ENCODE measurements around the gene VEGFB. TPM values are rescaled to one million over a fixed set of nuclear protein-coding genes. Genes with fewer than 3 reads are reported as not detected.

Gene VEGFB
- total RNA-seq, 1 experiment from 2014 or later, result 19.0 TPM

DNA sequence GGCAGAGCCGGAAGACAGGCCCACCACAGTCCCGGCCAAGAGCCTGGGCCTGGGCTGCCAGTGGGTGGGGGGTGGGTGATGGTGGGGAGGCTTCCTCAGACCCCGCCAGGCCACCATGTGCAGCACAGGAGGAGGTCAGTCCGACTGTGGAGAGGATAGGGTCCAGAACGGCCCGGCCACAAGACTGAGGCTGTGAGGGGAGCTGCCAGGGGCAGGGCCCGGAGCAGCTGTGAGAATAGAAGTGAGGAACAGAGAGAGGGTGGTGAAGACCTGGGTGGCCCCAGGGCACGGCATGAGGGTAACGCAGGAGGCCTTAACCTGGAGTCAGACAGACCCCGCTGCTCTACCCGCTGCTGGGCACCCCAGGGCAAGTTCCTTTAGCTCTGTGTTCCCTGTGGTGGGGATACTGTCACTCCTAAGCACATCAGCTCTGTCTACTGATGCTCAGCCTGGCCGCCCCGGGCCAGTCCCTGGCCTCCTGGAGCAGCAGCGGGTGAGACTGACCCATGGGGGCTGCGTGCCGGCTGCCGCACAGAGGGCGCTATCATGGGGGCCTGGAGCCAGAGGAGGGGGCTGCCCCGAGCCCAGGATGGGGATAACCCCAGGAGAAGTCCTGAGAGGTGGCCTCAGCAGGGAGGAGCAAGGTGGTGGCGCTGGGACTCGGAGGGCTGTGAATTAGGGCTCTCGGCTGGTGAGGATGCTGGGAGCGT lies 26.1 kb upstream of the VEGFB start:
- Histone ChIP-seq H3K9me3 (no peaks in the 10 kb centered on the region), H3K4me3 (no peak overlapping the region), H3K36me3 (peaks cover 40% of the 10 kb centered on the region), H3K27me3 (no peaks in the 10 kb centered on the region)
- DNase-seq, result no peak

DNA sequence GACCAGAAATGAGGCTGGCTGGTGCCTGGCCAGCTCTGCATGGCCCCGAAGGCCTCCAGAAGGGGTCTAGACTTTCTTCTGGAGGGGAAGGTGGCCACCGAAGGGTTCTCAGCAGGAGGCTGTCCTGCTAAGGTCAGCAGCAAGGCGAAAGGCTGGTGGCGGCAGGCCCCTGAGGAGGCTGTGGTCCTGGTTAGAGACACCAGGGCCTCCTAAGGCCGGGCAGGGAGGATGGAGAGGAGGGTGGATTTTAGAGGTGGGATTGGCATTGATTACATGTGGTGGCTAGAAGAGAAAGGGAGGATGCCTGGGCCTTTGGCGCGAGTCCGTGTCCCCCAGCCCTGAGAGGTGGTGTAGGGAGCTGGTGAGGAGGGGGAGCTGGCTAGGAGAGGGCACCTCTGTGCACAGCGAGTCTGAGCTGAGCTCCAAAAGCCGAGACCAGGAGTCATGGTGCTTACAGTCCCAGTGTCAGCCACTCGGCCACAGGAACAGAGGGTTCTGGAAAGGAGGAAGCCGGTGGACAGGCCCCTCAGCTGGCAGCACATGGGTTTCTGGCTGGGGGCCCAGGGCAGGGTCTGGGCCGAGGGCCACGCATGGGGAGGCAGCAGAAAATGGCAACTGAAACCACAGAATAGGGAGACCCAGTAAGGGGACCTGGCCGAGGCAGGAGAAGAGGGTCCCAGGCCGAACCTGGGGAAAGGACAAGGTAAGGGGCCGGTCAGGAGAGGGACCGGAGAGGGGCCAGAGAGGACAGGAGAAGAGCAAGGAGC lies 25.4 kb upstream of the VEGFB start:
- no peak for DNase-seq
- no peaks in the 10 kb centered on the region for H3K9me3 ChIP-seq
- H3K36me3 ChIP-seq, result peaks cover 33% of the 10 kb centered on the region
- H3K4me3 ChIP-seq, result no peak overlapping the region
- H3K27me3 ChIP-seq, result no peaks in the 10 kb centered on the region

DNA sequence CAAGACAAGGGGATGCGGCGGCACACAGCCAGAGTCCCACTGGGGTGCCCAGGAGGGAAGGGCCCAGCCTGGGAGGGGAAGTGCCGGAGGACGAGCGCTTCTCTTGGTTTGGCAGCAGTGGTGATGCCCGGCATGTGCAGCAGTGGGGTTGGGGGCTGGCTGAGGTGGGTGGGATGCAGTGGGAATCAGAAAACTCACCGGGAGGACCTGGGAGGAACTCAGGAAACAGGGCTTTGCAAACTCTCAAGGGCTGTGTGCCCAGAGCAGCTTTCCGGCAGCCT lies 24.9 kb upstream of the VEGFB start:
- Histone ChIP-seq H3K9me3 (no peaks in the 10 kb centered on the region), H3K27me3 (no peaks in the 10 kb centered on the region), H3K36me3 (peaks cover 27% of the 10 kb centered on the region), H3K4me3 (no peak overlapping the region)
- DNase-seq, result no peak

DNA sequence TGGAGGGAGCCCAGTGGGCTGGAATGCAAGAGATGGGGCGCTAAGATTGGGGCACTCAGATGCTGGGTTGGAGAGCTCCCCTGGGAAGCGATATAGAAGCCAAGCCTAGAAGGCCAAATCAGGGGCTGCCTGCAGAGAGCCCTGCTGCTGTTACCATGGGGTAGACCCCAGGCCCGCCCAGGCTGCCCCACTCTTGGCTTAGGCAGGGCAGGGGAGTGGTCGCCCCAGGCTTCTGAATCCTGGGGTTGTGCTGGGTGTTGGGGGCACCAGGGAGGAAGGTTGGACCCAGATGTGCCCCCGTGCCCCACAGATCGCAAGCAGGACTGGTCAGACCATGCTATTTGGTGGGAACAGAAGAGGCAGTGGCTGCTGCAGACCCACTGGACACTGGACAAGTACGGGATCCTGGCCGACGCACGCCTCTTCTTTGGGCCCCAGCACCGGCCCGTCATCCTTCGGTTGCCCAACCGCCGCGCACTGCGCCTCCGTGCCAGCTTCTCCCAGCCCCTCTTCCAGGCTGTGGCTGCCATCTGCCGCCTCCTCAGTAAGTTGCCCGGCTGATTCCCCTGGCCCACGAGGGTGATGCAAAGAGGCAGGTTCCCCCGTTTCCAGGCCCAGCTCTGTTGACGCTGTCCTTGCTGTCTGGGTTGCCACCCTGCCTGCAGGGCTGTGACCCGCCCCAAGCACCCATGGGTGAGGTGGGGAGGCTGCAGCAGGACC lies 23.9 kb upstream of the VEGFB start:
- H3K27me3 ChIP-seq, result no peaks in the 10 kb centered on the region
- peaks cover 18% of the 10 kb centered on the region for H3K36me3 ChIP-seq
- DNase-seq, result no peak
- no peak overlapping the region for H3K4me3 ChIP-seq
- H3K9me3 ChIP-seq, result no peaks in the 10 kb centered on the region

DNA sequence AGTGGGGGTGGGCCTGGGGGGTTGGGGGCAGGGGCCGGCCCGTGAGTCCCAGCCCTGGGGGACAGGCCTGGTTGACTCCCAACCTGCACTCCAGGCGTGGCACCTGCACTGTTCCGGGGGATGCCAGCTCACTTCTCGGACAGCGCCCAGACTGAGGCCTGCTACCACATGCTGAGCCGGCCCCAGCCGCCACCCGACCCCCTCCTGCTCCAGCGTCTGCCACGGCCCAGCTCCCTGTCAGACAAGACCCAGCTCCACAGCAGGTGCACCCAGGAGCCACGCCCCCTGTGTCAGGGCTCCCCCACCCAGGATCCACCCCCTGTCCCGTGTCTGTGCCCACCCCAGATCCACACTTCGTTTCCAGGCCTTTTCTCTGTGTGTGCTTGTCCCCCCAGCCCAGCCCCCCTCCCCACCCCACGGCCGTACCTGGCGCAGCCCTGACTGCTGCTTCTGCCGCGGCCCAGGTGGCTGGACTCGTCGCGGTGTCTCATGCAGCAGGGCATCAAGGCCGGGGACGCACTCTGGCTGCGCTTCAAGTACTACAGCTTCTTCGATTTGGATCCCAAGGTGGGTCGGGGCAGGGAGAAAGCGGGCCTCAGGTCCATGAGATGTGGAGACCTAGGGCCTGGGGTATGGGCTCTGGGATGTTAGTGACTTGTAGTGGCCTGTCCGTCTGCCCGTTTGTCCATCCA lies 23.1 kb upstream of the VEGFB start:
- no peak for DNase-seq
- Histone ChIP-seq H3K27me3 (no peaks in the 10 kb centered on the region), H3K4me3 (no peak overlapping the region), H3K36me3 (peaks cover 9% of the 10 kb centered on the region), H3K9me3 (no peaks in the 10 kb centered on the region)

DNA sequence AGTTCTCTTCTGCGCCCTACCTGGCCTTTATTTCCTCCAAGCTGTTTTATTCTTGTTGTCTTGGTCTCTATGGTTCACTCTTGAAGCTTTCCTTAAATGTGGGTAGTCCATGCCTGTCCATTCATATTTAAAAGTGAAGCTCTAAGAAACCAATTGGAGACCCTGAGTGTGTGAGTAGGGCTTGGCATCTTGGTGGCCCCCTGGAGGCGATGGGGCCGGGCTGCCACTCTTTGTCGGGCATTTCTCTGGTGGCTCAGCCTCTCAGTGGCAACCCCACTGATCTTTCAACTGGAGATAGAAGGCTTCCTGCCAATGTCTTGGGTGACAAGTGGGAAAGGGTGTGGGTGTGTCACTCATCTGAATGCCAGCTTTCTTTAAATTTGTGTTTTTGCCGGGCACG lies 17.5 kb upstream of the VEGFB start:
- H3K4me3 ChIP-seq, result no peak overlapping the region
- peaks cover 7% of the 10 kb centered on the region; the same call in 1 of the 2 replicates for H3K36me3 ChIP-seq
- H3K27me3 ChIP-seq, result no peaks in the 10 kb centered on the region
- no peaks in the 10 kb centered on the region for H3K9me3 ChIP-seq
- DNase-seq, result no peak

DNA sequence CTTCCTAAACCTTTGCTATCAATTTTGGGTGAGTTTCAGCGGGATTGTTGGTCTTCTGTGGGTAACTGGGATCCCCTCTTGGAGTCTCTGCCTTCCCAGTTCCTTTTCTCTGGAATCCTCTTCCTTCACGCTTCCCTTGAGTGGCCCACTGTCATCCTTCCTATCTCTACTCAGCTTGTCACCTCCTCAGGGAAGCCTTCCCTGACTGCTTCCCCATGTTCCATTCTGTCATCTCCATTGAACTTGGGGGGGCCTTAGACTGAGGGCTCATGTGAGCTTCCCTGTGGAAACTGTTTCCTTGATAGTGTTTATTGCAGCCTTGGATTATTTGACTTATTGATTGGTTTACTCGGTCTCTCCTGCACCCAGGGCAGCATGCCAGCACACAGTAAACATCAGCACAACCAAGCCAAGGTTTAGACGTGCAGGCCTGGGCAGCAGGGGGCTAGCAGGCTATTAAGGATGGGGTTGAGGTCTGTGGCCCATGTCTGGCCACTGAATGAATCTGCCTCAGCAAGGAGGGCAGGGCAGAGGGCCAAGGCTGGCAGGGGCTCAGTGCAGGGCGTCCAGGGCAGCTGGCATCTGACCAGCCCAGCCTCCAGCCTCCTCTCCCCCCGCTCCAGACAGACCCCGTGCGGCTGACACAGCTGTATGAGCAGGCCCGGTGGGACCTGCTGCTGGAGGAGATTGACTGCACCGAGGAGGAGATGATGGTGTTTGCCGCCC lies 15.6 kb upstream of the VEGFB start:
- peaks cover 7% of the 10 kb centered on the region; the same call in 1 of the 2 replicates for H3K36me3 ChIP-seq
- DNase-seq, result no peak

DNA sequence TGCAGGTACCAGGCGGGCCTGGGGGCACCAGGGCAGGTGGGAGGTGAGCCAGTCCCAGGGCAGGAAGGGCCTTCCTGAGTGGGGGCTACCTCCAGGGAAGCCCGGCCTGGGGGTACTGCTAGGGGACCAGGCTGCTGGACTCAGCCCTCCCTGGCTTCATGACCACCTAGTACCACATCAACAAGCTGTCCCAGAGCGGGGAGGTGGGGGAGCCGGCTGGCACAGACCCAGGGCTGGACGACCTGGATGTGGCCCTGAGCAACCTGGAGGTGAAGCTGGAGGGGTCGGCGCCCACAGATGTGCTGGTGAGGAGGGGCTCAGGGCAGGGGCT lies 15.1 kb upstream of the VEGFB start:
- DNase-seq, result no peak
- Histone ChIP-seq H3K4me3 (no peak overlapping the region), H3K27me3 (no peaks in the 10 kb centered on the region), H3K36me3 (peaks cover 7% of the 10 kb centered on the region; the same call in 1 of the 2 replicates), H3K9me3 (no peaks in the 10 kb centered on the region)

More for the DNA sequence above, 15.6 kb upstream of the VEGFB start:
- Histone ChIP-seq H3K4me3 (no peak overlapping the region), H3K9me3 (no peaks in the 10 kb centered on the region), H3K27me3 (no peaks in the 10 kb centered on the region)

DNA sequence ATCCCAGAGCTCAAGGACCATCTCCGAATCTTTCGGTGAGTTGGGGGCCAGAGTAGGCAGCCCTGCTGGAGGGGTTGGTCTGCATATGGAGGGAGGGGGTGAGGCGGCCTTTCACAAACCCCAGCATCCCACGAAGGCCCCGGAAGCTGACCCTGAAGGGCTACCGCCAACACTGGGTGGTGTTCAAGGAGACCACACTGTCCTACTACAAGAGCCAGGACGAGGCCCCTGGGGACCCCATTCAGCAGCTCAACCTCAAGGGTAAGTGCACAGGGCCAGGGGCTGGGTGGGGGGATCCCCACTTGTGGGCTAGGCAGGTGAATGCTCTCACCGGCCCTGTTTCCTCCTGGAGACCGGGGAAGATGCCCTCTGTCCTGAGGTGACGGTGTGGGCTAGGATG lies 14.6 kb upstream of the VEGFB start:
- no peak for DNase-seq
- Histone ChIP-seq H3K4me3 (no peak overlapping the region), H3K36me3 (peaks cover 7% of the 10 kb centered on the region; the same call in 1 of the 2 replicates), H3K27me3 (no peaks in the 10 kb centered on the region), H3K9me3 (no peaks in the 10 kb centered on the region)

DNA sequence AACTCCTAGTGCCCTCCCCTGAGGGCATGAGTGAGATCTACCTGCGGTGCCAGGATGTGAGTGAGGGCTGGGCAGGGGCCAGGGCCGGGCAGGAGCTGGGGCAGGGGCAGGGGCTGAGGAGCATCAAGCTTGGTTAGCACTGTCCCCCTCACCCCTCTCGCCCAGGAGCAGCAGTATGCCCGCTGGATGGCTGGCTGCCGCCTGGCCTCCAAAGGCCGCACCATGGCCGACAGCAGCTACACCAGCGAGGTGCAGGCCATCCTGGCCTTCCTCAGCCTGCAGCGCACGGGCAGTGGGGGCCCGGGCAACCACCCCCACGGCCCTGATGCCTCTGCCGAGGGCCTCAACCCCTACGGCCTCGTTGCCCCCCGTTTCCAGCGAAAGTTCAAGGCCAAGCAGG lies 14.1 kb upstream of the VEGFB start:
- H3K36me3 ChIP-seq, result peaks cover 7% of the 10 kb centered on the region; the same call in 1 of the 2 replicates
- DNase-seq, result no peak
- no peak overlapping the region for H3K4me3 ChIP-seq
- H3K9me3 ChIP-seq, result no peaks in the 10 kb centered on the region
- H3K27me3 ChIP-seq, result no peaks in the 10 kb centered on the region

DNA sequence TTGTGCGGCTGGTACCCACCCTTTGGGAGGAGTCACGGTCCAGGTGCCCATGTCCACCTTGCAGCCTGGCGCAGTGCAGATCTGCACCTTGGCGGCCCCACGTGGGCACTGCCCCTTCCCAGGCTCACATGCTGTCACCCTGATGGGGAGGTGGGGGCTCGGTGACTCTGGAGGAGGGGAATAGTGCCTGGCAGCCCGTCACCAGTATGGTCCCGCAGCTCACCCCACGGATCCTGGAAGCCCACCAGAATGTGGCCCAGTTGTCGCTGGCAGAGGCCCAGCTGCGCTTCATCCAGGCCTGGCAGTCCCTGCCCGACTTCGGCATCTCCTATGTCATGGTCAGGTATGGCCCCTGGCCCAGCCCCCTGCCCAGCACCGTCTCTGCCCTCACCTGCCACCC lies 13.6 kb upstream of the VEGFB start:
- Histone ChIP-seq H3K9me3 (no peaks in the 10 kb centered on the region), H3K4me3 (no peak overlapping the region), H3K27me3 (no peaks in the 10 kb centered on the region), H3K36me3 (peaks cover 7% of the 10 kb centered on the region; the same call in 1 of the 2 replicates)
- DNase-seq, result no peak

DNA sequence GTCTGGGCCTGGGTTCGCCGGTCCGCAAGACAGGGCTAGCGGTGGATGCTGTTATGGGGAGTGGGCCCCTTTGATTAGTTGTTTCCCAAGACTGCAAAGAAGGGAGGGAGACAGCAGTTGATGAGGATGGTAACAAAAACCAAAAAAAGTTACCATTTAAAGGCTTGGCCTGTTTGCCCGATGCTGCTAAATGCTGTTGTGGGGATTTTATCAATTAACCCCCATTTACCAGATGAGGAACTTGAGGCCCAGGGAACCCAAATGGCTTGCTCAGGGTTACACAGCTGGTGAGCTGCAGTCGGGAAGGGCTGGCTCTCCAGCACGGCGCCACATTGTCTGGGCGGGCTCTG lies 11.8 kb upstream of the VEGFB start:
- H3K9me3 ChIP-seq, result no peaks in the 10 kb centered on the region
- no peak for DNase-seq
- no peaks in the 10 kb centered on the region for H3K27me3 ChIP-seq
- peaks cover 7% of the 10 kb centered on the region; the same call in 1 of the 2 replicates for H3K36me3 ChIP-seq
- H3K4me3 ChIP-seq, result no peak overlapping the region

DNA sequence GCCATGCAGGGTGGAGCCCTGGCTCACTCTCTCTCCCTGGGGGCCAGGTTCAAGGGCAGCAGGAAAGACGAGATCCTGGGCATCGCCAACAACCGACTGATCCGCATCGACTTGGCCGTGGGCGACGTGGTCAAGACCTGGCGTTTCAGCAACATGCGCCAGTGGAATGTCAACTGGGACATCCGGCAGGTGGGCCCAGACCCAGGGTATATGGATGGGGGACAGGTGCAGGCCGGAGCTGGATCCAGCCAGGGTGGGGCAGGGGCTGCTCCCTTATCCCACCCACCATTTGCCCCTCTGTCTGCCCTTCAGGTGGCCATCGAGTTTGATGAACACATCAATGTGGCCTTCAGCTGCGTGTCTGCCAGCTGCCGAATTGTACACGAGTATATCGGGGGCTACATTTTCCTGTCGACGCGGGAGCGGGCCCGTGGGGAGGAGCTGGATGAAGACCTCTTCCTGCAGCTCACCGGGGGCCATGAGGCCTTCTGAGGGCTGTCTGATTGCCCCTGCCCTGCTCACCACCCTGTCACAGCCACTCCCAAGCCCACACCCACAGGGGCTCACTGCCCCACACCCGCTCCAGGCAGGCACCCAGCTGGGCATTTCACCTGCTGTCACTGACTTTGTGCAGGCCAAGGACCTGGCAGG lies 11.3 kb upstream of the VEGFB start:
- H3K27me3 ChIP-seq, result no peaks in the 10 kb centered on the region
- H3K9me3 ChIP-seq, result no peaks in the 10 kb centered on the region
- DNase-seq, result no peak
- H3K4me3 ChIP-seq, result no peak overlapping the region
- H3K36me3 ChIP-seq, result peaks cover 7% of the 10 kb centered on the region; the same call in 1 of the 2 replicates

DNA sequence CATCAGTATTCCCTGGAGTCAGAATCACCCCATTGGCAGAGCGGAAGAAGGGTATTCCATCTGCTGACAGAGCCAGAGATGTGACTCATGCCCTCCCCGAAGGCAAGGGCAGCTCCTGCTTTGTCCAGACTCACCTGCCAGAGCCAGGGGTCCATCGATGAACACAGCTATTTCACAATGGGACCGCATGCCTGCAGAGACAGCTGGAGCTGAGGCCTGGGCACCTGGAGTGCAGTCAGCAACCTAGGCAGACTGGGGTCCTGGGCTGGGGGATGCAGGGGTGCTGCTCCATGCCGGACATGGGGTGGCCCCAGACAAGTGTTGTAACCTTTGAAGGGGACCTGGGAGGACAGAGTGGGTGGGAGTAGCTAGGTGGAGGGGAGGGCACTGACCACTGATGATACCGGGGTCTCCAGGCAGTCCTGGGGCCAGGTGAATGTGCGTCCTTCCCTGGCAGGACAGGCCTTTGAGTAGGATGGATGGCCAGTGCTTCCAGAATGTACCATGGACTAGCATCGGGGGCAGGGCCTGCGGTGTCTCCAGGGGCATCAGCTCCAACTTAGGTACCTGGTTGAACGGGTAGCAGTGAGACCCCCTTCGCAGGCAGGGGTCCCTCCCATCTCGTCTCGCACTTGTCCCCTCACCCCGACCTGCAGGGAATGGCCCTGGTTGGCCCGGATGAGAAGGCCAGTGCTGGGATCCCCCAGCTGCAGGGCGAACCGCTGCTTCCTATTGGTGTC lies 10.1 kb upstream of the VEGFB start:
- Histone ChIP-seq H3K4me3 (no peak overlapping the region), H3K9me3 (no peaks in the 10 kb centered on the region), H3K27me3 (no peaks in the 10 kb centered on the region), H3K36me3 (peaks cover 10% of the 10 kb centered on the region)
- no peak for DNase-seq

DNA sequence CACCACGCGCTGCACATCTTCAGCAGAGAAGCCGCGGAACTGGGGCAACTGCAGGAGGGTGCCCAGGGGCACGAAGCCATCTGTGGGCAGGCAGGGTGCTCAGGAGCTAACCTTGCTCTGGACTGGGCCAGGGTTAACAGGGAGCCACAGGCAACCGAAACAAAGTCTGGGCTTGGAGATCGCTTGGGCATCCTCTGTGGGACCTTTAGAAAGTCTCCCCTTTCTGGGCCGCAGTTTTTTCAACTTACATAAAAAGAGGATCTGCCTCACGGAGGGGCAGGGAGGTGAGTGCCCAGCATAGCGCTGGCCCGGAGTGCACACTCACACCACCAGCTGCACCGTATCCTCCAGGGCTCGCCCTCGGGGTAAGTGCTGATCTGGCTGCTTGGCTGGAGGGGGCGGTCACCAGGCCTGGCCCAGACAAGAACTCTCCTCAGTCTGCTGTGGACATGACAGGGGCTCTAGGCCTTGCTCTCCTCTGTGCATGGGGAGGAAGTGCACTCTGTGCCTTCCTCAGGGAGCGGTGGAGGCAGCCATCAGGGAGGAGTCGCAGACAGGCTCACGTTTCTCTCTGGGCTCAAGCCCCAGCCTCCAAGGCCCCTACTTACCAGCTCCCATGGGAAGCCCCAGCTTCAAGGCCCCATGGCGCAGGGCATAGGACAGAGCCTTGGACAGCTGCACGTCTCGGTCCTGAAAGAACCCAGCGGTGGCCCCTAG lies 9.3 kb upstream of the VEGFB start:
- no peak for DNase-seq
- H3K36me3 ChIP-seq, result peaks cover 10% of the 10 kb centered on the region
- no peaks in the 10 kb centered on the region for H3K27me3 ChIP-seq

More for the DNA sequence above, 9.3 kb upstream of the VEGFB start:
- no peaks in the 10 kb centered on the region for H3K9me3 ChIP-seq
- H3K4me3 ChIP-seq, result peak overlapping the region; percentile 90
